GM18502 (cell line): ENCODE data around the gene SETD4.

ENCODE experiments used
- ATAC-seq: cut with Tn5 transposase; IDR thresholded peaks from one replicate; pipeline ENCODE4 v1.9.1; 2021; ENCODE audit warnings: mild to moderate bottlenecking; ENCODE audit not compliant: unreplicated experiment, poor library complexity

SETD4 gene

DNA sequence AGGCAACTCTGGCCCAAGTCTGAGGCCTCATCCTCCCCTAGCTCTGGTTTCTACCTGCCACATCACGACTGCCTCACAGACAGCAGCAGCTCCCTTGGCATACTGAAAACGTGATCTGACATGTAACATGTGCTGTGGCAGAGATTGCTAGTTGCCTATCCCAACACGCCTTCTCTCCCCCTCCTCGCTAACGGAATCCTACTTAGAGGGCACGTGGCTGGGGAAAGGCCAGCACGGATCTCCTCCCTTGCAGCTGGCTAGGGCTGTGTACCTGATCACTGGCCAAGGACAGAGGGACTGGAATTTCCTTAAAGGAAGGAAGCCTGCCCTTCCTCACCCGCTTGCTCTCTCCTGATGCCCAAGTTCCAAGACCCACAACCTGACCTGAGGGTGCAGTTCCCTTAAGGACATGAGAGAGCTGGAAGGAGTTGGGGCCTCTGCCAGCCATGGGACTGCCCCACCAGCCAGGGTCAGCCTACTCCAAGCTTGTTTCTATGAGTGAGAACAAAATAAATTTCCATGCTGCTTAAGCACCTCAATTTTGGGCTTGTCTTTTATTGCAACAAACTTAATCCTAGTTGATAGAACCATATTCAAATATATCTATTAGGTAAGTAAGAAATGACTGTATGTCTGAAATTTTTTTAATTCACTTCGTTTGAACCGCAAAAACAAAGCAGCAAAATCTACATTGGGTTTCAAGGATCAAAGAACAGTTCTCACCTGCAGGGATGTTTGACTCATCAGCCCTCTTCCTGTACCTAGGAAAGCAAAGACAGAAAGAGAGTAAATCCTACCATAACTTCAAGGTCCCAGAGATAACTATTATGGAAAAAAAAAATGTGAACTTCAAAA, 7.2 kb downstream of the SETD4 start:
- no peak for ATAC-seq

DNA sequence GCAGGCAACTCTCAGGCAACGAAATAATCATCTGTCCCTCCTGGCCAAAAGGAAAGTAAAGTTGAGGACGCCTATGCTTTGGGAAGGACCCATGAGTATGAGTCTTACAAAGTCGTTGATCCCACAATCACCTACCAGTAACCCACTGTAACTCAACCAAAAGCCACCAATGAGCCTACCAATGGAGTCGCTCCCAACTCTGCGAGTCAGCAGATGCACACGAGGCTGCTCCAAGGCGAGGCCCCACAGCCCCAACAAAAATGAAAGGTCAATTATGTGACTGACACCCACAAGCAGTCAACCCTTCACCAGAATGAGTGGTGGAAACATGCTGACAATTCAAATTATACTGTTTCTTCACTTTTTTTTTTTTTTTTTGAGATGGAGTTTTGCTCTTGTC, 12.0 kb downstream of the SETD4 start:
- ATAC-seq: no peak

DNA sequence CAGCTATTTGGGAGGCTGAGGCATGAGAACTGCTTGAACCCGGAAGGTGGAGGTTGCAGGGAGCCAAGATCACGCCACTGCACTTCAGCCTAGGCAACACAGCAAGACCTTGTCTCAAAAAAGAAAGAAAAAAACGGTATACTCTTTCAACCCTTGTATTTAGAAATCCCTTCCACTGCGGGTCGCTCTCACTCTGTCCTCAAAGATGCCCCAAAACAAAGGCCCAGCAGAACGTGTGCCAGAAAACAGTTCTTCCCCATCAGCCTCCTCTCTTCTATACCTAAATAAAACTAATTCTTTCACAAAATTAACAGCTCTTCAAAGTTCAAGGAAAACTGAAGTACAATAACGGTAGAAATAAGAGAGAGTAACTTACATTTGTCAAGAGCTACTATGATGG, 13.2 kb downstream of the SETD4 start:
- no peak for ATAC-seq

DNA sequence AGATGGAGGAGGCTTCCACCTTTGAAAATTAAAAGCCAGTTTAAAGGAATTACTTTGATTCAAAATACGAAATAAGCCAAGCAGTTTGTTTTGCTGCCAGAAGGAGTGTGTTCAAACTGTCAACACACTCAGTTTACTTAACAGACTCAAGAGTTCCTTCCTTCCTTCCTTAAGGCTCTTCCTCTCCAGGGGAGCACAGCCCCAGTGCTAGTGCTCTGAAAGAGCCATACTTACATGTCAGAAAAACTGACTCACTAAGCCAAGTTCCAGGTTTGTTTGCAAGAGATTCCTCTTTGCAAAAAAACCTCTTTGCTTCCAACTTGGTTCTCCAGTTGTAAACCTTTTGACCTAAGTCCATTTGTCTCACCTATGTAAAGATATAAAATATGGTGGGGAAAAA, 14.3 kb downstream of the SETD4 start:
- no peak for ATAC-seq

DNA sequence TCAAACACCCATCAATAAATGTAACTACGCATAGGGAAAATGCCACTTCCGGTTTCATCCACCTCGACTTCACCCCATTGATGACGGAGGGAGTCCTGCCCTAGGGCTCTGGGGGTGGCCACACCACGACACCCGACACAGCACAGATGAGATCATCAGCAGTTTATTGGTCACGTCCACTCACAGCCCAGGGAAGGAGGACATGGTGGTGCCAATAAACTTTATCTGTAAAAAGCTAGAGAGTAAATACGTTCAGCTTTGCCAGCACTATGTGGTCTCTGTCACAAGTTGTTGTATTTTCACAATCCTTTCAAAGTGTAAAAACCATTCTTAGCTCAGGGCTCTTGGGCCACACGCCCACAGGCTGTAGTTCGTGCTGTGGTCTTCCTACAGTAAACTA, 16.3 kb downstream of the SETD4 start:
- ATAC-seq: no peak

DNA sequence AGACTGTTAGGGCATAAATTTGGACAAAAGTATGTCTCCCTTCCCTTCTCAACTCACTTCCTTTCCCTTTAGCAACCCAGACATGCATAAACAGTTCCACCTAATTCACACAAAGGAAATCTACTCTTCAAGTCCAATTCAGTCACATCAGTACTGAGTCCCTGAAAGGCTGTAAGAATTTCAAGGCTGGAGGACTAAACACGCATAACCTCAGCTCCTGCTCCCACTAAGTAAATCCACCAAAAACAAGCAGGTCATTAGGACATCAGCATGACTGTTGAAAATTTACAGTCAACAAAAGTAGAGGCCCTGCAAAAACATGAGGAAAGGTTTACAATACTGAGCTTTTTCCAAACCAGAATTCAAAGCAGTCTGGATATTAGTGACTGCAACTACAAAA, 18.4 kb downstream of the SETD4 start:
- ATAC-seq: no peak

DNA sequence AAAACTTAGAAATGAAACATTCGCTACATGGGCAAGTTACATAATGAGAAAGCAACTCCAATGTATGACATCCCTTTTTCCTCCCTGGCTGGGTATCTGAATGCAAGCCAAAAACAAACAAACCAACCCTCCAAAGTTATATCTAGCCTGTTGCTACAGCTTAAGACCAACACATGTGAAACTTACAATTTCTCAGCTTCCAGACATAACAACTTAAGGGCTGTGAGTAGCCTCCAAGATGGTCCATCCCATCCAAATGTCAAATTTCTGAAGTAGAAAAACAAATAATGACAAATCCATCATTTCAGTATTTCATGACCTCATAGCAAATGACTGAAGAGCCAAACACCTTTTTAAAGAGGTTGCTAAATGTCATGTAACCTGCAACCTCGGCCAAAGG, 19.9 kb downstream of the SETD4 start:
- ATAC-seq: no peak

DNA sequence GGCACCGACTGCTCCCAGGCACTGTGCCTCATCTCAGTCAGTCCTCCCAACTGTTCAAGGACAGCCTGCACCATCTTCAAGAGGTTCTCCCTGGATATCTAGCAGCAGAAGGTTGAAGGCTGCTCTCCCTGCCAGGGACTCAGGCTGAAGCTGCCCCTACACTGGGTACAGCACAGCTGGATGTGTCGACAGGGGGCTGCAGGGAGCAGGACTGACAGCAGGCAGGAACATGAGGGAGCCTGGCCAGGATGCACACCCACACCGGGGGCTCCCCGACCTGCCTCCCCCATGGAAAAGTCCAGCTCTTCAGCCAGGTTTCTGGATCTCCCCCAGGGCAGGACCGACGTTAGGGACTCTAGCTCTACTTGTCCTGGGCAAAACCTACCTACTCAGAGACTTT, 20.5 kb downstream of the SETD4 start:
- ATAC-seq: no peak

DNA sequence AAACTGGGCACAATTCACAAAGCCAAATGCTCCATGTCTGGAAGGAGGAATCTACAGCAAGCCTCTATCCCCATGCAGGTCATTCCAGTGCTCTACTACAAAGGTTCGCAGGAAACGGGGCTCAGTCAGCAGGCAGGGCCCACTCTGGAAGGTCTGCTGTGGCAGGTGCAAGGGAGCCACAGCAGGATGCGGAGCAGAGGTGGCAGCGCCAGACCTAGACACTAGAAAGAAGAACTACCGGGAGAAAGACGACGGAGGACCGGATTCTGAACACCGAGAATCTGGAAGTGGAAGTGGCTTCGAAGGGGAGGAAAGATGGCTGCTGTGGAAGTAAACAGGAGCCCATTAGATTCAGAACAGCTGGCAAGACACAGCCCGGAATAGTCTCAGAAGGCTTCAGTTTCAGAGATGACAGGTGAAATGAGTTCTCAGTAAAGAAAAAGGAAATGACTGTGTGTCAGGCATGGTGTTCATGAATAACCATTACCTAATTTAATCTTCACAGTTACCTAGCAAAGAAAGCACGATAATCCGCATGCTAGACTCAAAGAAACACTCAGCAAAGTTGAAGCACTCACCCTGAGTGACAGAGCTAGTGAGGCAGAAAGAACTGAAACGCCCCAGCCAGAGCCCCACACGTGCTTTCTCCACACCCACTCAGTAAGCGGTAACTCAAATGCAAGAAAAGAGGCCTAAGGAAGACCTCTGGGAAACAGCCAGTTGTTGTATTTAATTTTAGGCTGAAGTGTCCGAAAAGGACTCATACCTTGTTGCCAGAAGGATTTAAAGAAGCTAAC, 21.4 kb downstream of the SETD4 start:
- ATAC-seq: no peak

DNA sequence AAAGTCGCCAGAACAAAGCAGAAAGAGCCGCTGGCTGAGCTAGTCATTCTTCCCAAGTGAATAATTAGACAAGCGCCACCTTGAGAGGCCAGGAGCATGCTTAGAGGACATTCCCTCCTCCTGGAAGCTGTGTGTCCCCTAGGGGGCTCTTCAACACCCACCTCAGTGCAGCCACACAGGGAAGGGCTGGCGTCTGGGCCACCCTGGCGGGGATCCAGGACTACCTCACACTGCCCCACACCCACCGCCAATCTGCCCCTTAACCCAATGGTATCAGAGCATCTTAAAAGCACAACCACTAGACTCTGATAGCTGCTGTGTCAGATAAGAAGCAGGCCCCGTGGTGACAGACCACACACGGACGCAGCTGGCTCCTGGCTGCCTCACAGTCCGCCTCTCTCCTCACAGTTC, 24.9 kb downstream of the SETD4 start:
- no peak for ATAC-seq

DNA sequence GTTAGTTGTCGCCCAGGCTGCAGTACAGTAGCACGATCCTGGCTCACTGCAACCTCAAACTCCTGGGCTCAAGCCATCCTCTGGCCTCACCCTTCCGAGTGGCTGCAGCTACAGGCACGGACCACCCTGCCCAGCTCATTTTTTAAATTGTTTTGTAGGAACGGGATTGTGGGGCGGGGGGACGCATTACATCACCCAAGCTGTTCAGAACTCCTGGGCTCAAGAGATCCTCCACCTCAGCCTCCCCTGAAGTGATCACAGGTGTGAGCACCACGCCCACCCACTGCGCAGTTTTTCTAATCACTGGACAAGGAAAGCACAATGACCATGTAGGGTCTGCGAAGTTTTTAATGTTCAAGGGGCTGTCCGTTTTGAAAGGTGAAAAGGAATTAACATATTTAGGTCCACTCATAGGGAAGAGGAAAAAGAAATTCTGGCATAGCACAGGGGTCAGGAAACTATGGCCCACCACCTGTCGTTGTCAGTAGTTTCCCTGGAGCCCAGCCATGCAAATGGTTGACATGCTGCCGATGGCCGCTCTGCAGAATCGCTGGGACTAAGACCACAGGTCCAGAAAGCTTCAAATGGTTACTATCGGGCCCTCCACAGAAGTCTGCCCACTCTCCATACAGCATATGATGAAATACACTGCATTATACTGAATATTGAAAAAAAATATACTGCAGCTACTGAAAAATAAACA, 26.0 kb downstream of the SETD4 start:
- ATAC-seq: no peak

DNA sequence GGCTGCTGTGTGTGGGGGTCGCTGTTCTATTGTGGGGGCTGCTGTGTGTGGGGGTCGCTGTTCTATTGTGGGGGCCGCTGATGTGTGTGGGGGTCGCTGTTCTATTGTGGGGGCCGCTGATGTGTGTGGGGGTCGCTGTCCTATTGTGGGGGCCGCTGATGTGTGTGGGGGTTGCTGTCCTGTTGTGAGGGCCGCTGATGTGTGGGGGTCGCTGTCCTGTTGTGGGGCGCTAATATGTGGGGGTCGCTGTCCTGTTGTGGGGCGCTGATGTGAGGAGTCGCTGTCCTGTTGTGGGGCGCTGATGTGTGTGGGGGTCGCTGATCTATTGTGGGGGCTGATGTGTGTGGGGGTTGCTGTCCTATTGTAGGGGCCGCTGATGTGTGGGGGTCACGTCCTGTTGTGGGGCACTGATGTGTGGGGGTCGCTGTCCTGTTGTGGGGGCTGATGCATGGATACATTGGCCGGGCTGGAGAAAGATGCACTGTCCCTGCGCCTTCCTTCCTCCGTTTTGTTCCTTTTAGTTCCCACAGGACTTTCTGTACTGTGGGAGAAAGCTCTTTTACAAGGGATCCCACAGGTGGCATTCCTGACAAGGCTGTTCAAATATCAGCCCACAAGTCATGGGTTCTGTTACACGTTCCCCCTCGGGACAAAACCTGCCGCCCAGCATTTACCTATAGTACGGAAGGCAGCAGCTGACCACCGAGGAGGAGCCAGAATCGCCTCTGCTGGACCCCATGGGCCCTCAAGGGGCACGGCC, 27.5 kb downstream of the SETD4 start:
- no peak for ATAC-seq

DNA sequence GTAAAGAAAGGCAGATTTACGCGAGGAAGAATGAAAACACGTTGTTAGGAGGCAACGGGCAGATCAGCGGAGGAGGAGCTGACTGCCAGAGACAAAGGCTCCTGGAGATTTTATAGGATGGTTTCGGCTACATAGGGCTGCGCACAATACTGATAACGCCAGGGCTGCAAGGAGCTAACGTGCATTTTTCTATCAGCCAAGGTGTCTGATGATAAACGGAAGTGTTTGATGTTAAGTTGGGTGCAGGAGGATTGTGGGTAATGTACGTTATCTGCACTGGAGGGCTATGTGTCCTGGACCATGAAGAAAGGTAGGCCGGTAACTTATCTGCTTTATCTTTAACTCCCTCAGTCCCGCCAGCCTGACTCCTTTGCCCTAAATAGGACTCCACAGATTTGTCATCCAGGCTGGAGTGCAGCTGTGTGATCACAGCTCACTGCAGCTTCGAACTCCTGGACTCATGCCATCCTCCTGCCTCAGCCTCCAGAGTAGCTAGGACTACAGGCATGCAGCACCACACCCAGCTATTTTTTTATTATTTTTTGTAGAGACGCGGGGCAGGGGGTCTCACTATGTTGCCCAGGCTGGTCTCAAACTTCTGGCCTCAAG, 29.6 kb downstream of the SETD4 start:
- ATAC-seq: no peak

DNA sequence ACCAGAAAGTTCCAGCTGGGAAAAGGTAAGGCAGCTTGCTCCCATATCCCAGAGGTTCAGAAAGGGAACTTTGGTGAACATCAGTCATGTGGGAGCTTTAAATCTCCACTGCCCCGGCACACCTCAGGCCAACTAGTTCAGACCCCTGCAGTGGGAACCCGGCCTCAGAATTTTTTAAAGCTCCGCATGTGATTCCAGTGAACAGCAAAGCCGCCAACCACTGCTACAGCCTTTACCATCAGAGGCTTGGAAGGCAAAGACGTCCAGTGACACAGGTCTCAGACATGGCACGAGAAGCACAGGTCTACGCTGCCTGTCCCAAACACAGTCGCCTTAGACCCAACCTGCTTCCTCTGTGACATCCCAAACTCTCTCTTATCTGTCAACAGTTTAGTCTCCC, 31.0 kb downstream of the SETD4 start:
- ATAC-seq: no peak

DNA sequence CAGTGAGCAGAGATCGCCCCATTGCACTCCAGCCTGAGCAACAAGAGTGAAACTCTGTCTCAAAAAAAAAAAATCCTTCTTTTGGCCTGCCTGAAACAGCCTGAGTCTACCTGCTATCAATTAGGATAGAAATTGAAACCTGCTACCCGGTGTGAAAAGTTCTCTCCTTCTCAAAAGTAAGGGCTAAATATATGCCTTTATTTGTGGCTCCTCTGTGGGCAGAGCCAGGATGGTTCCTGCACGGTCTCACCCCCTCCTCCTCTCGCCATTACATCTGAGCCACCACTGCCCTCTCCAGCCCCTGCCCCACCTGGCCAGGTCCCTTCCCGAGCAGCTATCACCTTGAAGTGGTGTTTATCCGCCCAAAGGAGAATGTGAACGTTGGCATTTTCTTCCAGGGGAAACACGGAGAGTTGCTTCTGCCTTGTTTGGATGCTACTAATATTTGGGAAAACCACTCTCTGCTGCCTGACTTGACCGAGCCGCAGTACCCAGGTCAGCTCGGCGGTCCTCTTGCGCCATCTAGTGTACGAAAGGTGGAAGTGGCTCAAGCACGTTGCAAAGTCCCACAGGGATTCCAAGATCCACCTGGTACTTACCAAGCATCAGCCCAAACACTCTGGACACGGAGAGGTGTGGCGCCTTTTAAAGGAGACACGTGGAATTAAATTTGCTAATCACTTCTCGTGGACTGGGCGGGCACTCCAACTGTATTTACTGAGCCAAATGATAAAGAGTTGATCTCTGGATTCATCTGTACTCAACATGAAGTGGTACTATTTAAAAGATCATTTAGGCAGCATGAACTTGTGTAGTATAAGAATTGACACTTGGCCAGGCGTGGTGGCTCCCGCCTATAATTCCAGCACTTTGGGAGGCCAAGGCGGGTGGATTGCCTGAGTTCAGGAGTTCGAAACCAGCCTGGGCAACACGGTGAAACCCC, 31.9 kb downstream of the SETD4 start:
- ATAC-seq: no peak

DNA sequence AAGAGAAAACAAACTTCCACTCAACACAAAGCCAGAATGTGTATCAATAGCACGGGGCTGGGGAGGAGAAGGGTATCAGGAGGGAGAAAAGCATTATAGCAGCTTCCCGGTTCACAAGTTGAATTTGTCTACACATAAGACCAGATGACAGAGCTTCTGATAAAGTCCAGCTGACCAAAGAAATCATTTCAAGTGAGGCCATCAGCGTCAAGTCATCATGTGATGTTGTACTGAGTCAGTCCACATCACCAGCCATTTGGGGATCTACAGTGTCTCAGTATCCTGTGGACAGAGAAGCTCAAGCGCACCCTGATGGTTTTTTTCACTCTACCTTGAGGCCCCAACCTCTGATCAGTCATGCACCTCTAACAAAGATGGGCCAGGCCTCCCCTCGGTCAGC, 33.0 kb downstream of the SETD4 start:
- ATAC-seq: no peak

DNA sequence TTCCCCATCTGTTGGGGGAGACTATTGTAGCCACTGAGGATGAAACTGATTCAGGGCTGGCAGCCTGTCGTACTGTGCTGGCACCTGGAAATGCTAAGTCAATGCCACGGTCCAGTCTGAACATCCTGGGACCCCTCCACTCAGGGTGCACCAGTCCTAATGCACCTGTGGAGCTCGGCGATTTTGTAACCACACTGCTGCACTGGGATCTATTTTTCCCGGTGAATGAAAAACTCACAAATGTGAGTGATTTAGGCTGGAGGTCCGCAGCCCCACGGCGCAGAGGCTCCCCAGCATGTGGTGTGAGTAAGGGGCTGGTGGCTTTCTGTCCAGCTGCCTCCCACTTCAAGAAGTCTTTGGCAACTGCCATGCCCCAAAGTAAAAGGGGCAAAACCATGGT, 35.5 kb downstream of the SETD4 start:
- ATAC-seq: no peak

DNA sequence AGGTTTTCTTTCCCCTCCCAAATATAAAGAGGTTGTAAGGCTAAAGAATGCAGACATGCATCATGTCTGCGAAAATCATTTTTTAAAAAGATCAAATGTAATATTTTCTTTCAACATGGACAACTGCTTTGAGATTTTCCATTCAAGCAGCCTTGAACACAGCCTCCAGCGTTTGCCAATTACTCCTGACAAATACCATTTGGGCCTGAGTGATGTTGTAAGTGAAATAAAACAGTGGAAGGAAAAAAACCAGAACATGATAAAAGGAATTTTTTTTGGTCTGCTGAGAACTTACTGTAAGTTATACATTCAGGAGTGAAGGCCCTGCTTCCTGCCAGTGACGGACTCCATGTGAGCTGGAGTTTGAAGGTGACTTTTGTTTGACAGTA, 37.2 kb downstream of the SETD4 start:
- ATAC-seq: no peak
